ENCODE data around the gene METTL21C. TPM values are rescaled to one million over a fixed set of nuclear protein-coding genes. Genes with fewer than 3 reads are reported as not detected.

The METTL21C gene
- not detected in 2 replicates for total RNA-seq

DNA sequence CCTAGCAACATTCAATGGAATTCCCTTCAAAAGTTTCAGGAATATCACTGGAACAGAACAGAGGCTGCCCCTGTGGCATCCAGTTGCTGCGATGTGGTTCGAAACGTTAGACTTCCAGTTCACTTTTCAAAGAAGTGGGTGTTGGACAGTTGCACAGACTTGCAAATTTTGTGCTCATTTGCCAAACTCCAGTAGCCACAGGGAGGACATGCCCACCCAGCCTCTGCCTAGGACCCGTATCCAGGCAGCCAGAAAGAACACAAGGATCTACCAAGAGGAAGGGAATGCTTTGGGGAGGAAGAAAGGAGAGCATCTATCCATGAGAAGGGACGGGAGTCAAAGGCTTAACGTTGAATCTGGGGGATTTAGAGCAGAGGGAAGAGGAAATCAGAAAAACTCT, at the start of gene METTL21C:
TSS of gene METTL21C (minus strand) at position 108 of the 400 bp plus-strand sequence. CDS start 546 bp downstream, outside the sequence.

Other genes starting within 250 kb of the METTL21C start
- 21.7 and 34.7 TPM in 2 replicates for gene TPP2, start 98.1 kb downstream of the METTL21C start, total RNA-seq
- 14.3 and 25.5 TPM in 2 replicates for gene TEX30, start 78.7 kb upstream of the METTL21C start, total RNA-seq
- gene POGLUT2, start 103.9 kb upstream of the METTL21C start, total RNA-seq: 7.2 and 10.1 TPM in 2 replicates
- 14.4 and 16.9 TPM in 2 replicates for gene BIVM, start 104.1 kb upstream of the METTL21C start, total RNA-seq
- 48.4 and 50.2 TPM in 2 replicates for gene ERCC5, start 151.0 kb upstream of the METTL21C start, total RNA-seq

All from hair follicular keratinocyte (primary cell).